HCT116 (cell line): ENCODE measurements around the gene ZNF485. TPM values are rescaled to one million over a fixed set of nuclear protein-coding genes. Genes with fewer than 3 reads are reported as not detected.

Experiments
- ATAC-seq: fragments of 200-7000 bp; cut with Tn5 transposase; 2 replicates; pipeline ENCODE4 v1.9.1; 2020; ENCODE audit warnings: mild to moderate bottlenecking, moderate library complexity
- BruUV-seq: library from RNA; stranded (reverse); fragments of 400-500 nt; replicated peaks from 2 replicates; lab custom pipeline; 2021; lab: Mats Ljungman, UMichigan
- CTCF ChIA-PET: fragments of 300-600 bp; sonication (Branson Sonifier 250); formaldehyde crosslinking; loops from one replicate; lab custom pipeline; 2021; ENCODE audit warnings: antibody characterized with exemption; lab: Charles Lee
- POLR2A ChIA-PET: fragments of 300-600, 350-600 bp; sonication (Branson Sonifier 250); formaldehyde crosslinking; loops from one replicate; lab custom pipeline; 2021; ENCODE audit warnings: antibody characterized with exemption; lab: Charles Lee
- RAD21 ChIA-PET, 2 experiments: fragments of 300-600 bp; sonication (Branson Sonifier 250); formaldehyde crosslinking; loops; one replicate each; lab custom pipeline; 2023; ENCODE audit warnings: low total read pairs in 2 of 2; ENCODE audit not compliant: uncharacterized antibody in 2 of 2, unreplicated experiment in 2 of 2, low non-redundant PET in 1 of 2; lab: Charles Lee
- DNase-seq: peaks from one replicate; pipeline ENCODE4 v3.0.0-alpha.2; 2010; ENCODE audit warnings: low read depth, low spot score
- H2AFZ ChIP-seq: fragments of 200-600 bp; shearing (Covaris generic), sonication (generic); 2 replicates; pipeline ENCODE4 v1.6.1; 2017; ENCODE audit warnings: low read depth, mixed run types, mixed read lengths, antibody characterized with exemption, low read length; ENCODE audit not compliant: poor library complexity, severe bottlenecking
- H3K27ac ChIP-seq: 2 replicates; pipeline ENCODE4 v1.5.1; 2012; ENCODE audit warnings: low read depth, low read length
- H3K27me3 ChIP-seq: fragments of 200-600 bp; sonication (generic); 2 replicates; pipeline ENCODE4 v1.6.1; 2016; ENCODE audit warnings: mixed run types, low read length, mixed read lengths; ENCODE audit not compliant: insufficient read depth
- H3K36me3 ChIP-seq, 2 experiments: fragments of 200-500 bp in 1 of 2; fragments of 200-600 bp in 1 of 2; sonication (Bioruptor generic) in 1 of 2; sonication (generic) in 1 of 2; 2 replicates each; pipeline versions ENCODE4 v1.5.1 to v1.6.1; 2014 to 2016; ENCODE audit warnings: low read length in 2 of 2, inconsistent platforms in 1 of 2, mixed read lengths in 1 of 2, mixed run types in 1 of 2; ENCODE audit not compliant: insufficient read depth in 2 of 2, control insufficient read depth in 1 of 2
- H3K4me1 ChIP-seq, 2 experiments: fragments of 200-600 bp in 1 of 2; sonication (generic) in 1 of 2; 2 replicates each; pipeline versions ENCODE4 v1.5.1 to v1.6.1; 2012 to 2017; ENCODE audit warnings: low read length in 2 of 2, inconsistent platforms in 1 of 2, mild to moderate bottlenecking in 1 of 2, mixed read lengths in 1 of 2, mixed run types in 1 of 2, moderate library complexity in 1 of 2; ENCODE audit not compliant: insufficient read depth in 2 of 2, control insufficient read depth in 1 of 2
- H3K4me2 ChIP-seq: fragments of 200-600 bp; sonication (generic); 2 replicates; pipeline ENCODE4 v1.6.1; 2017; ENCODE audit warnings: mixed run types, low read length, mixed read lengths
- H3K4me3 ChIP-seq, 2 experiments: fragments of 200-600 bp in 1 of 2; sonication (generic) in 1 of 2; replicated peaks in 1 of 2; 2 replicates each; pipeline ENCODE4 v1.5.1; 2011 to 2016; ENCODE audit warnings: low read length in 2 of 2, control low read depth in 1 of 2, low read depth in 1 of 2, mild to moderate bottlenecking in 1 of 2, mixed read lengths in 1 of 2, mixed run types in 1 of 2
- H3K79me2 ChIP-seq: fragments of 200-600 bp; sonication (generic); 2 replicates; pipeline ENCODE4 v1.6.1; 2017; ENCODE audit warnings: mild to moderate bottlenecking, mixed run types, low read length, moderate library complexity, mixed read lengths; ENCODE audit not compliant: insufficient read depth
- H3K9ac ChIP-seq: fragments of 200-600 bp; sonication (generic); 2 replicates; pipeline ENCODE4 v1.6.1; 2016; ENCODE audit warnings: low read length, mixed read lengths
- H3K9me2 ChIP-seq: fragments of 200-600 bp; sonication (generic), shearing (Covaris generic); 2 replicates; pipeline ENCODE4 v1.6.1; 2017; ENCODE audit warnings: mixed run types, mild to moderate bottlenecking, moderate library complexity; ENCODE audit not compliant: insufficient read depth
- H3K9me3 ChIP-seq, 2 experiments: fragments of 200-500 bp in 1 of 2; fragments of 200-600 bp in 1 of 2; sonication (Bioruptor generic) in 1 of 2; sonication (generic) in 1 of 2; 2 replicates each; pipeline ENCODE4 v1.6.1; 2014 to 2017; ENCODE audit warnings: low read length in 2 of 2, mixed read lengths in 2 of 2, inconsistent platforms in 1 of 2, low read depth in 1 of 2, mild to moderate bottlenecking in 1 of 2, mixed run types in 1 of 2, moderate library complexity in 1 of 2; ENCODE audit not compliant: control insufficient read depth in 1 of 2, insufficient read depth in 1 of 2
- H4K20me1 ChIP-seq: fragments of 200-600 bp; sonication (generic), shearing (Covaris generic); 2 replicates; pipeline ENCODE4 v1.6.1; 2017; ENCODE audit warnings: mixed run types, mild to moderate bottlenecking, moderate library complexity; ENCODE audit not compliant: insufficient read depth
- CBX3 ChIP-seq: IDR thresholded peaks from 2 replicates; pipeline ENCODE4 v1.6.1; 2012; ENCODE audit warnings: low read depth
- CEBPB ChIP-seq: IDR thresholded peaks from 2 replicates; pipeline ENCODE4 v1.6.1; 2012; ENCODE audit warnings: low read depth
- EGR1 ChIP-seq: IDR thresholded peaks from 2 replicates; pipeline ENCODE4 v1.6.1; 2012; ENCODE audit warnings: low read depth
- ELF1 ChIP-seq: IDR thresholded peaks from 2 replicates; pipeline ENCODE4 v1.6.1; 2012; ENCODE audit warnings: low read depth, borderline replicate concordance
- EZH2phosphoT487 ChIP-seq: fragments of 200-600 bp; IDR thresholded peaks from 2 replicates; pipeline ENCODE4 v1.6.1; 2018; ENCODE audit warnings: antibody characterized with exemption, borderline replicate concordance
- FOSL1 ChIP-seq: IDR thresholded peaks from 2 replicates; pipeline ENCODE4 v1.6.1; 2012; ENCODE audit warnings: low read depth
- MAX ChIP-seq: IDR thresholded peaks from 2 replicates; pipeline ENCODE4 v1.6.1; 2012
- POLR2A ChIP-seq: IDR thresholded peaks from 2 replicates; pipeline ENCODE4 v1.7.0; 2011; ENCODE audit warnings: borderline replicate concordance; ENCODE audit not compliant: insufficient read depth, insufficient read length; ENCODE audit errors: extremely low read depth
- POLR2AphosphoS5 ChIP-seq: IDR thresholded peaks from 2 replicates; pipeline ENCODE4 v1.6.1; 2011; ENCODE audit warnings: mild to moderate bottlenecking, low read depth, low read length, moderate library complexity
- SP1 ChIP-seq: IDR thresholded peaks from 2 replicates; pipeline ENCODE4 v1.6.1; 2012; ENCODE audit warnings: low read depth
- YY1 ChIP-seq: IDR thresholded peaks from 2 replicates; pipeline ENCODE4 v1.6.1; 2011; ENCODE audit warnings: low read length, low read depth, moderate library complexity, mild to moderate bottlenecking; ENCODE audit not compliant: insufficient replicate concordance; ENCODE audit errors: extremely low read depth
- ZFX ChIP-seq: fragments of 450-650 bp; IDR thresholded peaks from 2 replicates; pipeline ENCODE4 v1.6.1; 2017
- intact Hi-C: fragments of 100-400 bp; cut with micrococcal nuclease; formaldehyde crosslinking; loops from 2 replicates; pipeline ENCODE4 v1.10.0; 2022
- total RNA-seq: library from RNA; stranded (reverse); gene quantifications from one replicate; pipeline ENCODE4 v1.2.1, GENCODE V29; 2021; ENCODE audit not compliant: unreplicated experiment

The ZNF485 gene
- total RNA-seq, 1 experiment from 2014 or later = 5.8 TPM

DNA sequence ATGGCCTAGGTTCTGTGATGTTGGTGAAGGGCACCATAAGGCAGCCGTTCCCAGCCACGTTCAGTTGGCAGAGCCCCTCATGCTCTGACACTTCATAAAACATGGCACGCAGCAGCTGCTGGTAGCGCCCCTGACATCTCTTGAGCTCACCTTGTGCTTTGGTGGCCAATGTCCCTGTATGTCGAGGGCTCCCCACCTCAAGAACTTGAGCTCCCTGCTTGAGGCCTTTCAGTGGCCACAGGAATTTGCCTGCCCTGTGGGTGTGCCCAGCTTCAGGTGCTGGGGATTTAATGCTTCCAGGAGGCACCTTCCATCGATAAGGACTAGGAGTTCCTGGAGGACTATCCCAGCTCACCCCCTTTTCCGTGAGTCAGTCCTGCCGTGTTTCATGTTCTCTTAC, 52.0 kb downstream of the ZNF485 start:
- RAD21 ChIA-PET = no interaction called here
- Histone ChIP-seq H3K79me2 (no peaks in the 10 kb centered on the region), H3K9me2 (no peaks in the 10 kb centered on the region), H2AFZ (no peak overlapping the region), H4K20me1 (no peaks in the 10 kb centered on the region), H3K4me1 (peaks cover 0 to 3% of the 10 kb centered on the region in 2 experiments; a peak in 1 of 4 replicates), H3K4me2 (no peak overlapping the region), H3K36me3 (no peaks in the 10 kb centered on the region), H3K9me3 (no peaks in the 10 kb centered on the region), H3K27ac (no peak overlapping the region), H3K4me3 (no peak overlapping the region), H3K27me3 (no peaks in the 10 kb centered on the region), H3K9ac (no peak overlapping the region)
- BruUV-seq = no TSS peak
- CTCF ChIA-PET = no interaction called here
- intact Hi-C loops = no loop called here
- TF ChIP-seq CEBPB (no peak), POLR2A (no peak), EGR1 (no peak), POLR2AphosphoS5 (no peak), MAX (no peak), ELF1 (no peak), CBX3 (no peak), FOSL1 (no peak), SP1 (no peak), EZH2phosphoT487 (no peak)
- ATAC-seq = no peak
- no peak for DNase-seq
- POLR2A ChIA-PET = no interaction called here

DNA sequence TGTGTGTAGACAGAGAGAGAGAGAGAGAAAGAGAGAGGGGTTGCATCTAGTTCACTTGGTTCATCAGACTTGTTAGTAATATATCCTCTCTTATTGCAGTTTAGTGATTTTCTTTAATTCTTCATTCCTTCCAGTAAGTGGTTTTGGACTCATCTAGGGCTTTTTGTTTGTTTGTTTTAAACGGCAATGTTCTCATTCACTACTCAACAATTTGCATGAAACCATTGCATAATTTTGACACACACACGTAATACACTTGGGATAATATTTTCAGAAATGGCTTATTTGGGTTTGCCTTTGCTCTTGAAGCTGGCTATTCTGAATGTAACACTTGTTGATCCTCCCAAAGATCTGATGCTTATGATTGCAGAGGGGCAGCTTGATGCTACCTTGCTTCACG, 58.8 kb downstream of the ZNF485 start:
- TF ChIP-seq EZH2phosphoT487 (no peak), YY1 (no peak), ZFX (no peak)
- TF ChIP-seq, all 23 proteins: peak for 0
- H3K4me2 ChIP-seq = no peak overlapping the region
- ChIA-PET POLR2A (no interaction called here), CTCF (no interaction called here), RAD21 (no interaction called here)
- no peaks in the 10 kb centered on the region for H3K79me2 ChIP-seq
- no peaks in the 10 kb centered on the region for H3K4me1 ChIP-seq
- H4K20me1 ChIP-seq = no peaks in the 10 kb centered on the region
- no peak overlapping the region for H3K27ac ChIP-seq
- no peaks in the 10 kb centered on the region for H3K36me3 ChIP-seq
- no peak overlapping the region for H3K9ac ChIP-seq
- H3K27me3 ChIP-seq = no peaks in the 10 kb centered on the region
- intact Hi-C loops = no loop called here
- no peak for DNase-seq
- no peak overlapping the region for H2AFZ ChIP-seq
- no peaks in the 10 kb centered on the region for H3K9me3 ChIP-seq
- BruUV-seq = no TSS peak
- H3K4me3 ChIP-seq = no peak overlapping the region
- H3K9me2 ChIP-seq = no peaks in the 10 kb centered on the region
- ATAC-seq = no peak
